GM19455 (cell line): ENCODE measurements around the gene FABP2.
A peak's percentile ranks its signal among the peaks of the same experiment; 100 is the strongest.
"Not testable (repeated sequence)": the region's sequence is repeated elsewhere in the genome, so short reads cannot be mapped to it uniquely, and the experiment has no call there.

Source experiments
- ATAC-seq: cut with Tn5 transposase; IDR thresholded peaks from one replicate; pipeline ENCODE4 v1.9.1; 2021; ENCODE audit not compliant: unreplicated experiment

FABP2 gene

DNA sequence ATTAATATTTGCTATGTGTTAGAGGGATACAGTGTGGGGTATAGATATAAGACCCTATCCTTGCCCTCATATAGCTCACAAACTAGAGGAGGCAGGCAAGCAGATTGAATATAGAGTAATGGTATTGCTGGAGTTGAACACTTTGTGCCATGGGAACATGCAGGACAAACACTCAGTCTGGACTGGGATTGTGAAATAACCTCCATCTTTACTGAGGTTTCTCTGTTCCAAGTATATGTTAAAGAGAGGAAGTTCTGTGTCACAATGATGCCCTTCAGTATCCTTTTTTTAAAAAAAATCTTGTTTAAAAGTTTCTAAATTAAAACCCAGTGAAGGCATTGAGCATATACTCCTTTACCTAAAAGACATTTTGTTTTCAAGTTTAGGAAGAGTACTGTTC is 8.7 kb downstream of the FABP2 start:
- ATAC-seq, result no peak

DNA sequence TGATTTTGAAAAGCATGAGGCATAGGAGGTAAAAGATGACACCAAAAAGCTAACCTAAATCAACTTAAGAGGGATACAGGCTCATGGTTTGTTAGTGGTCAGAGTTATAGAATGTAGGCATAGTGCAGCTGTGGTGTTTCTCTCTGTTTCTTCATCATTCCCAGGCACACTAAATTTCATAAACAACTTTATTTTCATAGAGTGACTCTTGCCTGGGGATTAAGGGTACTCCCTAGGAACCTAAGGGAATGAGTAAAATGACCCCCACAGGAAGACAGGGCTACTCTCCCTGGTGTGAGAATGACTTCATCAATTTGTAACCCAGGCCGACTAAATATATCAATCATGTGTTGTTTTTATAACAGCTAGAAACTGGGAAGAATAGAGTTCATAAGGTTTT is 11.1 kb downstream of the FABP2 start:
- no peak for ATAC-seq

DNA sequence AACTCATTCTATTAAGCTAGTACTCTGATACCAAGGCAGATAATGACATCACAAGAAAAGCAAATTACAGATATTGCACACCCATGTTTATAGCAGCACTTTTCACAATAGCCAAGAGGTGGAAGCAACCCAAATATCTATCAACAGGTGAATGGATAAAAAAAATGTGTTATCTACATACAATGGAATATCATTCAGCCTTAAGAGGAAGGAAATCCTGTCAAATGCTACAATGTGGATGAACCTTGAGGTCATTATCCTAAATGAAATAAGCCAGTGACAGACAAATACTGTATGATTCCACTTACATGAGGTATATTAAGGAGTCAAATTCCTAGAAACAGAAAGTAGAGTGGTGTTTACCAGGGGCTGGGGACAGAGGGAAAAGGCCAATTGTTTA is 14.3 kb downstream of the FABP2 start:
- ATAC-seq, result no peak

DNA sequence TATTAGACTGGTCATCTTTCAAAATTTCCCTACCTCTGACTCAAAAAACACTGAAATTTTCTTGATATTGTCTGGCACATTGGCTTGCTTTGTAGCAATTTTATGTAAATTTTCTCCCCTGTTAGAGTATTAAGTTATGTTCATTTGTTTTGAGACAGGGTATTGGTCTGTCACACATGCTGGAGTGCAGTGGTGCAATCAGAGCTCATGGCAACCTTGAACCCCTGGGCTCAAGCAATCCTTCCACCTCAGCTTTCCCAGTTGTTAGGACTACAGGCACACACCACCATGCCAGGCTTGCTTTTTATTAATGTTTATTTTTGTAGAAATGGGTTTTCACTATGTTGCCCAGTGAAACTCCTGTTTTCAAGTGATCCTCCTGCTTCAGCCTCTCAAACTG is 17.5 kb downstream of the FABP2 start:
- no peak for ATAC-seq

DNA sequence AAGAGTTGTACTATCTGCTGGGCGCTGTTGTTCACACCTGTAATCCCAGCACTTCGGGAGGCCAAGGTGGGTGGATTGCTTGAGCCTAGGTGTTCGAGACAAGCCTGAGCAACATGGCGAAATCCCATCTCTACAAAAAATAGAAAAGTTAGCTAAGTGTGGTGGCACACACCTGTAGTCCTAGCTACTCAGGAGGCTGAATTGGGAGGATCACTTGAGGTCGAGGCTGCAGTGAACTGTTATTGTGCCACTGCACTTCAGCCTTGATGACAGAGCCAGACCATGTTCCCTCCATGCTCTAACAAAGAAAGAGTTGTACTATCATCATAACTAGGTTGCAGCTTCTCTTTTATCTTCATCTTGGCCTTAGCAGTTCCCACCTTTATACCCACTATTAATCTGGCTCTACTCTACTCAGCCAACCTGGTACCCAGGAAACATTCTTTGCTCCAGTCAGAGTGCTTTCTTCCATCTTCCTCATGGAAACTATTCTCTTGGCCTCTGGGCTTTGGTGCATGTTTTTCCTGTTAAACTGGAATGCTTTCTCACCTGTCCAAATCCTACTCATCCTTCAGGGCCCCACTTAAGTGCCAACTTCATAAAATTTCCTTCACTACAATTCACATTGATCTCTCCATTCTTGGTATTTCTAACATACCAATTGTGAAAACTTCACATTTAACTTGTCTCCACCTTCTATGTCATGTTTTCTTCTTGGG is 18.2 kb downstream of the FABP2 start:
- ATAC-seq, result no peak

DNA sequence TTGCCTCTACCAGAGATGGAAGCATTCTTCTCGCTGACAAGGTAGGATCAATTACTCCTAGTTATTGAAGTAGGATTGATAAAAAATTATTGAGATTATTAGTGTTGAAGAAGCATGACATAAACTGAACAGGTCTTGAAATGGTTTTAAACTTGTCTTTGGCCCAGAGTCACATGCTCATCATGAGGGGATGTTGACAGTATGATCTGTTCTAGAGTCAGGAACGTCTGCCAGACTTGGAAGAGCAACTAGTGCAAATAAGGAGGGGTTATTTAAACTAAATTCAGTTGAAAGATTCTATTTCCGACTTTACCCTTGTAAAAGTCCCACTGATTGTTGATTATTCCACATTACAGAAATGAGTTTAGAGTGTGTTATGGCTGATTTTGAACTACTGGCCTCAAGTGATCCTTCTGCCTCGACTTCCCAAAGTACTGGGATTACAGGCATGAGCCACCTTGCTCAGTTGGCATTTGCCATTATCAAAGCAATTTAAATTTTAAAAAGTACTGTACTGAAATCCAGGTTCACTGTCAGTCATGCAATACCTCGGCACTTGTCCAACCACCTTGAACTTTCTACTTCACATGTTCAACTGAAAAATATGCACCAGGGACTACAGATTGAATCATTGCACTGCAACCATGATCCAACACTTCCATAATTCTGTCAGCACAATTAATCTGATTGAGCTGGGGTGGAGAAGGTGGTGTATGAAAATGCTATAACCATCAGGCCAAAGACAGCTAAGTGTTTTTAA is 19.7 kb downstream of the FABP2 start:
- ATAC-seq, result no peak

DNA sequence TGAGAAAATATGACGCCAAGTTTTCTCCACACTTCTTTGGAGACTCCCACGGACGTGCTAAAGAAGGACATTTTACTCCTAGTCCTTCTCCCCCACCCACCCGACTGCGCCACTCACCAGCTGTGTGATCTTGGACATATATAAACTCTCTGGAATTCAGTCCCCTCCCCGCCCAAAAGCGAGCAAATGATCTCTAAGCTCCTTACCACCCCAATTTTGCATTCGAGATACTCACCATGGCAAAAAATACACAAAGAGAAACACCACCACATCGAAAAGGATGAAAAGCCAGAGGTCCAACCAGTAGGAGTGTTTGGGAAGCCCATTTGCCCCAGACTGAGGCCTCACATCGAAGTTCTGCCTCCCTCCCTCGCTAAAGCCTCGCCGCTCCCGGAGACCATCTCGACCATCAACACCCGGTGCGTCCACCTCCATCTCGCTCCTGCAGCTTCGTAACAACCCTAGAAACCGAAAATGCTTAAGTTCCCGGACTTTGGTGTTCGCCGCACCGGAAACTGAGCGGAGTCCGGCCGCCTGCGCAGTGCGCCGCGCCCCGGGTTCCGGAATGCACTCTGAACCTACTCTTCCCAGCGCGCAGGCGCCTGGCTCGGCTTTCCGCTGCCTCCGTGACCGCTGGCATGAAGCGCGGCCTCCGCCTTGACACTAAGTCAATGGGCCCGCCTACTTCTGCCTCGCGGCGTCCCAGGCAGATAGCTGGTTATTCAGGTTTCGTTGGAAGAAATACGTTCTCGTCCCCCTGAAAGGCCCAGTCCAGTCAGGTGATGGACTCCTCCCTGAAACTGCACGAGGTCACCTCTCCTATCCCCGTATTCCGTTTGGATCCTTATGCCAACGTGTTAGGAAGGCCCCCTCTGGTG is 21.6 kb downstream of the FABP2 start:
- ATAC-seq, result peak; percentile 97

DNA sequence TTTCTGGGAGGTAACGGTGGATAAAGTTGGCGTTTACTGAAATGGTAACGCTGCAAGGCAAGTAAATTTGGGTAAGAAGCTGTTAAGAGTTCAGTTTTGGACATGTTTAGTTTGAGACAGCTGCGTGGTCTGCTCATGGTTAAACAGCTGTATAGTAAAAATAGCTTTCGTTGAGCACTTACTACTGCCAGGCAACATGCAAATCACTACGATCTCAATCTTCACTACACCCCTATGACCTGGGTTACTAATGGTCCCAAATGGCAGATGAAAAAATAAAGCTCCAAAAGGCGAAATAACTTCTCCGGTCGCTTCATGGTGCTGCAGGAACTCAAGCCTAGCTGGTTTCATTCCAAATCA is 22.2 kb downstream of the FABP2 start:
- ATAC-seq, result peak; percentile 58

DNA sequence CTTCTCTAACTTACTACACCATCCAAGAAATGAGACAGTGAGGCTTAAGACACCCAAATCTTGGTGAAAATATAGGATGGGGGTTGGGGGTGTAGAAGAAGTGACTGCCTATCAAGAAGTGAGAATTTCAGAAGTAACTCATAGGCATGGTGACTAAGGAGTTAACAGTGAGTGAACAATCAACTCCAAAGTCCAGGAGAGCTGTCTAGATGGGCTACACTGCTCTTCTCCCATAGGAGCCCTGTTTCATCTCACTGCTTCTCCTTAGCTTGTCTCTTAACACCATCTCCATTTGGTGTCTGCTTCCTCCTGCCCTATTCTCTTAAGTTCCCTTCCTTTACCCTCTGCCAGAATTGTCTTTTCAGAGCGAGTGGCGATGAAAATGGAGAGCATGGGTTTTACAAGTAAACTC is 22.7 kb downstream of the FABP2 start:
- ATAC-seq, result no peak

DNA sequence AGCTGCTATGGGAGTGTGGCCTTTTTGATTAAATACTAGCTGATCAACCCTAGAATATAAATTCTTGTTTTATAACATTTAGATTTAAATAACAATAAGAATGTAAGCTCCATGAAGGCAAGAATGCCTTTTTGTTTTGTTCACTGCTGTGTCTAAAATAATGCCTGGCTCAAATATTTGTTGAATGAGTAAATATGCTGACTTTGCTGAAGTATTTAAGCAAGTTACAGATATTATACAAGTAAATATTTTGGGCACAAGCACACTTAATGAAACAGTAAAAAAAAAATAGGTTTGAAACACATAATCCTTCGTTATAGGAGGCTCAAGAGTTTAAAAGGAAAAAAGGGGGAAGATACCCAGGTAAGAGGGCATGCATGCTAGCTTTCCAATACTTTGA is 24.1 kb downstream of the FABP2 start:
- ATAC-seq, result no peak

DNA sequence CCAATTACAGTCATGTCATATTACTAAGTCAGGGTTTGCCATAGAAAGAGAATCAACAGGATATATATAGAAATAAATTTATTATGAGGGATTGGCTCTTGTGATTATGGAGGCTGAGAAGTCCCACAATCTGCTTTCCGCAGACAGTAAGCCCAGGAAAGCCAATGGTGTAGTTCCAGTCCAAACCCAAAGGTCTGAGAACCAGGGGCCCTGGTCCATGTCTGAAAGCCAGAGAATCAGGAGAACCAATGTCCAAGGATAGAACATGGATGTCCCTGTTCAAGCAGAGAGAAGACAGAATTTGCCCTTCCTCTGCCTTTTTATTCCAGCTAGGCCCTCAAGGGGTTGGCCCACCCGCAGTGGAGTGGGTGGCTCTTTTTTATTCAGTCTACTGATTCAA is 25.6 kb downstream of the FABP2 start:
- no peak for ATAC-seq

DNA sequence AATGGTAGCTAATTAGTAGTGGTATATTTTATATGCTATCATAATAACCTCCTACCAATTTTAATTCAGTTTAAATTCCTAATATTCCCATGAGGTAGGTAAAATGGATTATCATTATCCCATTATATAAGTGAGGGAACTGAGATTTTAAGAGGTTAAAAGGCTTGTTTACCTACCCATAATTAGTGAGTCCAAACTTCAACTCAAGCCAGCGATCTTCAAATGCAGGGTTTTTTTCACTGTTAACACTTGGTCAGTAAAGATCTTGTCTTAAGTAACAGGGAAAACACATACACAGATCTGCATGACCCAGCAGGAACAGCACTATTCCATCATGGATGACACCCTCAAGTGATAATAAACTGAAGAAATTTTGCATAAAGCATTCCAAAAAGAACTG is 31.3 kb downstream of the FABP2 start:
- no peak for ATAC-seq

DNA sequence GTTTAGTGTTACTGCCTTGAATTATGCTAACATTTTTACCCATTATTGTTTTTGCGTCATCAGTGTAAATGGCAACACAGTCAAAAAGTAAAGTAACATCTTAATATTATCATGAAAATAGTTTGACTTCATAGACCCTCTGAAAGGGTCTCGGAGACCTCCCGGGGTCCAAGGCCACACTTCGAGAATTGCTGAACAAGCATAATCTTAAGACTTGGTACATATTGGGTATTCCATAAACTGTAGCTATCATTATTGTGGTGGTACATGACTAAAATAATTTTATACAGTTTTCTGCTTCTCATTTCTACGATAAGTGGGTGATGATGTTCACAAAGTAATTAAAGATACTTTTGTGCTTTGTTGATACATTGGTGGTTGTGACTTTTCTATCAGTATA is 32.6 kb downstream of the FABP2 start:
- no peak for ATAC-seq

DNA sequence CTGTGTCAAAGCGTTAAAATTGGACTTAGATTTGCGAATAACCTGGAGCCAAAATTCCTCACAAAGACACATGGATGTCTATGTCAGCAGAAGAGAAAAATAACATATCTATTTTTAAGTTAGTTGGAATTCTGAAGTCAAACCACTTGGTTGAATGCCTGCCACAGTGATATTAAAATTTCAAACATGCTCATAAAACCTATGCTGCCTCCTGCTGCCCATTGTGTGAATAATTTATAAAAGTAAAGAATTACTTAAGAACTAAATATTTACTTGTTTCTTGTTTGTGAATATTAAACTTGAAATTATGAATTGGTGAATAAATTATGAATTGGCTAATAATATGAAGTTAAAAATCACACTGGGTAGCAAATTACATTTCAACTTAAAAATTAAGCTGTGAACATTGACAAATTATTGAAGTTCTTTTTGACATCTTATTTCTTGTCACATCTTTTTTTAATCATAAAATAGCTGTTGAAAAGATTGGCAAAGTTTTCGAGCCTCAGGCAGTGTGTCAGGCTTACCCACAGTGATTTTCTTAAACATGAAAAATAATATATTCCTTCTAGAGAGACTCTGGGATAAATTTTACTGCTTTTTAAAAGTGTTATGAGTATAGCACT is 35.4 kb downstream of the FABP2 start:
- ATAC-seq, result no peak

DNA sequence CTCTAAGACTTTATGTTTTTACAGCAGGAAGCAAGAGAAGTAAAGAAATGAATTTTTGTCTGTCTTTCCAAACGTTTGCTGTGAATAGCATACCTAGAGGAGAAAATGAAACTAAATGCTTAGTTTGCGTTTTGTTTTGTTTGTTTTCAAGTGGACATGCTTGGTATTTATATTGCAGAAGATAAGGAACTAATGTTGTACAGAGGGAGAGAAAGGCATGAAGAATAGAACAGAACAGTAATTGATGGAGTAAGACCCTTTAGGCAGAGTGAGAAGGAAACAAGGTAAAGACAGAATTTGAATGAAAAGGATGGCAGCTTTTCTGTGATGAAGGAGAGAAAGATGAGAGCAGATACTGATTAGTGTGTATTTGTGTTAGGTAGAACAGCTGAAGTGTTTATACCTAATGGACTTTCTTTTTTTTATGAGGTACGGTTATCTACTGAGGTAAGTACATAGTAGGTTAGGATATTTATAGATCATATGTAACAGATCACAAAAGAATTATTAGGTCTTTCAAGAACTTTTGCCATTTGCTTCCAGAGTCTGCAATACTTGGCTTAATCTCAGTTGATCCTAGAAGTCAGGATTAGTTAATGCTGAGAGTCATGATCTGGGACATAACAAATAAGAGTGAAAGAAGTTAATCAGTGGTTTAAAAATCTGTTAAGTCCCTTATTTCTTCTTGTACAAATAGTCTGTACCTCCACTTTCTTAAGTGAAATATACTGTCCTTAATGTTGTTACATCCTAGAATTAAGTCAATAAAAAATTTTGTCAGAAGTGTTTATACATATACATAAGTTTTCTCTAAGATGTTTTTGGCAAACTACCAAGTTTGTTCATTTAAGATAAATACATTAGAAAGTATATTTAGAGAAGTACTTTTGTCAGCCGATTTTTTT is 36.8 kb downstream of the FABP2 start:
- ATAC-seq, result peak; percentile 80

DNA sequence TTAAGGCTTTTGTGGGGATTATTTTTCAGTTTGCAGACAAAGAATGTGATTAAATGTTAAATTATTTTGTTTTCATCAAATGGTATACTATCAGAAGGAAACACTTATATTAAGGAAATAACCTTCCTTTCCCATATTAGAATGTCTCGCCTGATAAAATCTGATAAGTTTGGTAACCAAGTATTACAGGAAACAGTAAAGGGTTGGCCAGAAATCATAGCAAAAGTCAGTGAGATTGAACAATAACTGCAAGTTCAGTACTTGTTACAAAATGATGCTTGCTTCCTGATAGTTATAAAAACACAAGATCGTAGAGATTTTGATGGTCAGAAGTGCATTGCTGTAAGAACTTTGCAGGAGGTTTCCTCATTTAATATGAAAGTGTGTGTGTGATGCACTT is 40.5 kb downstream of the FABP2 start:
- ATAC-seq, result no peak

DNA sequence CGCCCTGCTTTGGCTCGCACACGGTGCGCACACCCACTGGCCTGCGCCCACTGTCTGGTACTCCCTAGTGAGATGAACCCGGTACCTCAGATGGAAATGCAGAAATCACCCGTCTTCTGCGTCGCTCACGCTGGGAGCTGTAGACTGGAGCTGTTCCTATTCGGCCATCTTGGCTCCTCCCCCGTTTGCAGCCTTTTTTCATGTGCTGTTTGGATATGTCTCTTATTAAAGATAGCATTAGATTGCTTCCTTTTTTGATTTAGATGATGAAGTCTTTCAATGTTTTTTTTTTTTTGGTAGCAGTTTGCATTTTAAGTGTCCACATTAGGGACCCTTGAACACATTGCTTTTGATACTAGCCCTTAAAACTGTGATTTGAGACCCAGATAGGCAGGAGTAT is 42.0 kb downstream of the FABP2 start:
- ATAC-seq, result not testable (repeated sequence)

DNA sequence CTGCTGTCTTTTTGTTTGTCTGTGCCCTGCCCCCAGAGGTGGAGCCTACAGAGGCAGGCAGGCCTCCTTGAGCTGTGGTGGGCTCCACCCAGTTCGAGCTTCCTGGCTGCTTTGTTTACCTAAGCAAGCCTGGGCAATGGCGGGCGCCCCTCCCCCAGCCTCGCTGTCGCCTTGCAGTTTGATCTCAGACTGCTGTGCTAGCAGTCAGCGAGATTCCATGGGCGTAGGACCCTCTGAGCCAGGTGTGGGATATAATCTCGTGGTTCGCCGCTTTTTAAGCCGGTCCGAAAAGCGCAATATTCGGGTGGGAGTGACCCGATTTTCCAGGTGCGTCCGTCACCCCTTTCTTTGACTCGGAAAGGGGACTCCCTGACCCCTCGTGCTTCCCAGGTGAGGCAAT is 42.4 kb downstream of the FABP2 start:
- not testable (repeated sequence) for ATAC-seq

DNA sequence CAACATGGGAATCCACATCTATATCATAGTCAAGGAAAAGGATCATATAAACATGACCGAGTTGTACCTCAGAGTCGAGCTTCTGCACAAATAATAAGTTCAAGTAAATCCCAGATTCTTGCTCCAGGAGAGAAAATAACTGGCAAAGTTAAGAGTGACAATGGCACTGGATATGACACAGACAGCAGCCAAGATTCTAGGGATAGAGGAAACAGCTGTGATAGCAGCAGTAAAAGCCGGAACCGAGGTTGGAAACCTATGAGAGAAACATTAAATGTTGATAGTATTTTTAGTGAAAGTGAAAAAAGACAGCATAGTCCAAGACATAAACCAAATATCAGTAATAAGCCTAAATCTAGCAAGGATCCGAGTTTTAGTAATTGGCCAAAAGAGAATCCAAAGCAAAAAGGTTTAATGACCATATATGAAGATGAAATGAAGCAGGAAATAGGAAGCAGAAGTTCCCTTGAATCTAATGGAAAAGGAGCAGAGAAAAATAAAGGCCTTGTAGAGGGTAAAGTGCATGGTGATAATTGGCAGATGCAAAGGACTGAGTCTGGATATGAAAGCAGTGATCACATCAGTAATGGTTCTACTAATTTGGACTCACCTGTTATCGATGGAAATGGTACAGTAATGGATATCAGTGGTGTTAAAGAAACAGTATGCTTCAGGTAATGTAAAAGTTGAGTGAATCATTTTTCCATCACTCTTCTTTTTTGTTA is 50.4 kb downstream of the FABP2 start:
- no peak for ATAC-seq

DNA sequence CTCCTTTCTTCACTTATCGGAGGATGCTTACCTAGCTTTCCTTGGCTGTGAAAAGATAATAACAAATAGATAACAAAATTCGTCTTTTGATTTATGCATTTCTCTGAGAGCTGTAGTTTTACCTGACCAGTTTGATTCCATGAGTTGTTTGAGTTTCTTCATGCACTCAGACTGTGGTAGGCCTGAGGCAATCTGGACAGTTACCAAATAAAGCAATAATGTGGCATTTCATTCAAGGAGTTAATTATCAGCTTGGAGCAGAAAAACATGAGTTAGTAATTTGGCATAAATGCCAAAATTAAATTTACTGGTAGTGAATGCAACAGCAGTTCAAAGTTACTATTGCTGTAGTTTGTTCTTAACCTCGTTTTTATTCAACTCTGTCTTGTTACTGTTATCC is 53.5 kb downstream of the FABP2 start:
- ATAC-seq, result no peak
